ENCODE data around the gene TNC.

The TNC gene

DNA sequence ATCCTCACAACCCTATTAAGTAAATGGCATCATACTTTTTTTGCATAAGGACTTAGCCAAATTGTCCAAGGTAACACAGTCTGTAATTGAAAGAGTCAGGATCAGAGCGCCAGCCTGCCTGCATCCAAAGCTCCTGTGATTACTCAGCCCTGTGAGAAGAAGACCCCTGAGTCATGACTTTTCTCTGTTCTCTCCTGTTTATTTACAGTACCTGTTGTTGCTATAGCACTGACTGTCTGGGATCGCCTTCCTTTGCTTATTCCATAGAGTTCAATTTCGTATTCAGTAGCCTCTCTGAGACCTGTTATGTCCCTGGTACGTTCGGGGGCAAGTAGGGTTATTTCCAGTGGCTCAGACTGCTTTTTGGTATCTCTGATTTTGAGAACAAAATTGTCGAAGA, 71.8 kb downstream of the TNC start:
- no peak for DNase-seq (ENCODE audit: low spot score)

DNA sequence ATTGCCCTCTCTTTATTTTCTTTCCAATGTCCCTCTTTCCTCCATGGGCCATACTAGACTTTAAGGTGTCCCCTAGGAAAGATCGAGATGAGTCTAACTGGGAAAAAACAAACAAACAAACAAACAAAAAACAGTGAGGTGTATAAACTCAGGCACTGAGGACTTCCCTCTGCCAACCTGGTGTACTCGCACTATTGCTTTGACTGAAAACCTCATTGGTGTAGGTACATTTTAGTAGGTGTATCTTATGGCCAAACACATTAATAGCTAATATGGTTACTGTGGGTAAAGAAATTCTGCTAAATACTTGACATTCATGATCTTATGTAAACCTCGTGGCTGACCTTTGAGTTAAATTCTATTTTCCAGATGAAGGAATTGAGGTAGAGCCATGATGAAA, 74.3 kb downstream of the TNC start:
- DNase-seq (ENCODE audit: low spot score), result no peak

DNA sequence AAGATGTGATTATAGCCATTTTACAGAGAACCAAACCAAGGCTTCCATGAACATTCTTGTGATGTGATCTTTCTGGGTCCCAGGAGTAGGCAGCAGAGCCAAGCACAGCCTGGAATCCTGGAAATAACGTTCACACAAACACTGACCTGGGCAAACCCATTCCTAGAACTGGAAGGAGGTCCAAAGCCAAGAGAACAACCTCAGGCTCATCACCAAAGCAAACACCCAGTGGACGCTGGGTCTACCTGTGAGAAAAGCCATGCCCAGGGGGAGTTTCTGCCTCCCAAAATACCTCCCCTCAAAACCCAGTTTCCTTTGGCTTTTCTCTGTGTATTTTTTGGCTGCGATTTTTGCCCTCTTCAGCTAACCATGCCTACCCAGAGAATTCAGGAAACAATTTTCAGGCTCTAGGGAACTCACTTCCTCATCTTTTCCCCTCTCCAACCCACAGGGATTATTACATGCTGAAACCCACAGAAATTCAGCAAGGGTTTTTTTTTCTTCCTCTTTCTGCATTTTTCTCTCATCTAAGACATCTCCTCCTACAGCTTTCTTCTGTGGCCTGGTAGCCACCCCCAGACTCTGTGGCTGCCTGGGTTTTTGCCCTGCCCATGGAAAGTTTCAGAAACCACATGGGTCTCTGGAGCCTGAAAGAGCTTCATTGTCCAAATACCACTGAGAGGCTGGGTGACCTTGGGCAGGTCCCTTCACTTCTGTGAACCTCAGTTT, 75.0 kb downstream of the TNC start:
- no peak for DNase-seq (ENCODE audit: low spot score)

DNA sequence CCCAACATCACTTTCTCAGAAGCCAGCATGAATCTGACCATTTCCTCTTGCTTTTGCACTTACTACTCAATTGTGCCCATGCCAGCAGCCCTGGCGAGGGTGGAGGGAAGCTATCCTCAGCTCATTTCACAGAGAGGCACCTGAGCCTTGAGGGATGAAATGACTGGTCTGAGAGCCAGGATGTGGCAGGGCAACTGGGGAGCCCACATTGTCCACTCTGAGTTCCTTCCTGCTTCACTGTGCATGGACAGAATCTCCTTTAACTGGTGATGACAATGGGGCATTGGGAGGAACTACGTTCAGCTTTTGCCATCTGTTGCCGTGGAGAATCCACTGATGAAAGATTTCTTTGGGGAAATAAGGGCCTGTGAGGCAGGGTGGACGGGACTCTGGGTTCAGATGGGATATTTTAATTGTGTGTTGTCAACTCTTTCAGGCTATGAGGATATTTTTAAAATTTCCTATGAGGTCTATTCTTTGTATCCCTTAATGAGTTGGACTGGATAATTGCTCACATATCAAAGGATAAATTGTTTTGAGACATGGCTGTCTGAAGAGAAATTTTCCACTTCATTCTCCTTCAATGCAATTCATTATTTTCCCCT, 78.3 kb downstream of the TNC start:
- no peak for DNase-seq (ENCODE audit: low spot score)

DNA sequence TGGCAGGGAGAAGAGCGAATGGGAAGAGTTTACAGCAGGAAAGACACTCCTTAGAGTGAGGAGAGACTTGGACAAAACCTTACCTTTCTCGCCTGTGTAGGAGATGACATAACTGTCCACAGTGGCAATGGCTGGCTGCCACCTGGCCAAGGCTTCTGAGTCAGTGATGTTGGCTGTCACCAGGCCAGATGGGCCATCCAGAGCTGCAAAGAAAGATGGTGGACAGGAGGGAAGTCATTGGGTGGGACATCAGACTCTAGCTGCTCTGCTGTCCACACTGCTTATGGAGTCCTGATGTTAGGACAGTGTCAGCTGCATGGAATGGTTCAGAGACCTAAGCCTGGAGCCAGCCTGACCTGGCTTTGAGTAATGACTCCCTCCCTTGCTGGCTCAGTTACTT, 79.8 kb downstream of the TNC start:
- no peak for DNase-seq (ENCODE audit: low spot score)

DNA sequence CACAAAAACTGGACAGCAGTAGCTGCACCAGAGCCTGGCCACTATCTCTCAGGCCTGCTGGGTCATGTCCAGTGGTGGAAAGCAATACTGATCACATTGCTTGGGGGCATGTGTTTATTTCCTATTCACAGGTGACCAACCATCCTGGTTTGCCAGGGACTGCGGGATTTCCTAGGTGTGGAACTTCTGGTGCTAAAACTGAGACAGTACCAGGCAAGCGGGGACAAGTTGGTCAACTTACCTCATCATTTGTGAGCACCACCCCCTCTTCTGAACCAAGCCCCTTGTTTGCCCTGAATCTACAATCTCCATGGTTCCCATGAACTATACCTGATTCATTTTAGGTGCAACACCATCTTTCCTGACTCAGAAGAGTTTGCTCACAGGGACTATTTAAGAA, 81.3 kb downstream of the TNC start:
- no peak for DNase-seq (ENCODE audit: low spot score)

DNA sequence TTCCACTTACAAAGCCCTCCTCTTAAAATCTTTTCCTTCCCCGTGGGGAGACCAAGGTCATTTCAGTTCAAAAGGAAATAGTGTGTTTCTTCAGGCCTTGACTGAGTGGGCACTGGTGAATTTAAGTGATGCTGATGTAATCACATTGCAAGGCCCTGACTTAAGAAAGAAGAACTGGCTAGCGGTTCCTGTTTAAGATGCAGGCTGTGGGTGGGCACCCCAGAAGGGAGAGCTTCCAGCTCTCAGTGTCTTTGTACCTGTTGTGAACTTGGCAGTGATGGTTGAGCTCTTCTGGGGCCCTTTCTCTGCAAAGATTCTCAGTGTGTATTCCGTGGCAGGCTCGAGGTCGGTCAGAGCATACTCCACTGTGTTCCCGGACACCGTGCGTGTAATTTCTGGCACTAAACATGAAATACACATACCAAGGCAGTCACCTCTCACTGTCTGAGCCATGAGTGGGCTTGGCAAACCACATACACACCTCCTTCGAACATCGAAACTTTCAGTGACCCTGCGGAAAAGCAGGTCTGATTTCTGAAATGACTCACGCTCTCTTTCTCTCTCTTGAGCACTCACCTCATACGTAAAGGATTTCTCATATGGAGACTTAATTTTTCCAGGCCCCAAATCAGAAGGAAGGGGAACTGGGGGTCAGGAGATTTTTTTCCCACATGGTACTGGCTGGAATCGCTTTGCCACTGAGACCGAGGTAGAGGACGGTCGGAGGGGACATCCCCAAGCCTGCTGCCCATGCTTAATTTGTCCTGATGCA, 81.9 kb downstream of the TNC start:
- no peak for DNase-seq (ENCODE audit: low spot score)

DNA sequence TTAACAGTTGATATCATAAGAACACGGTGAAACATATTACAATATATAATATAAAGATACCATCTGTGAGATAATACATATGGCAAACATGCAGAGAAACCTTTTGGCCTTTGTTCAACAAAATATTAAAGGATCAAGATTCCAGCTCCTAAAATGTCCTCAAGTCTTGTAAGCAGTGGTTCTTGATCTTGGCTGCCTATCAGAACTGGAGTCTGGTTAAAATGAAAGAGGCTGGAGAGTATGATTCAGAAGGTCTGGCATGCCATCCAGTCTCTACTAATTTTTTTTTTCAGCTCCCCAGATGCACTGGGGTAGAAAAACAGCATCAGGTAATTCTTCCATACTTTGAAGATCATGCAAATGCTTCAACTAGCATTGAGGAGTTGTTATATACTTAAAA, 83.2 kb downstream of the TNC start:
- no peak for DNase-seq (ENCODE audit: low spot score)

DNA sequence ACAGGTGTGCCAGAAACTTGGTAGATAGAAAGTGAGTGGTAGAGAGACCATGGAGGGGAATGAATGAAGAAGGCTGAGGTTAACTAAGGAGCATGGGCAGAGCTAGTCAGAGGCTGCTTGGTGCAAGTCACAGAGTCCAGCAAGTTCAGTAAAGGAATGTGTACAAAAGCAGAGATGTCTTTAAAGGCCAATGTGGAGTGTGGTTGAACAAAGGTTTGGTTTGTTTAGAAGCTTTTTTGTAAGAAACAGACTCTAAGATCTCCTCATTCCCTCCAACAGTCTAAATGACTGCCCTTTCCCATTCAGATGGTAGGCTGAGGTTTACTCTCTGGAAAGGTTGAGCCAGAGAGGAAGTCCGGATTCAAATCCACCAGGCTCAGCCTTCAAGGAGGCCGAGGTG, 84.2 kb downstream of the TNC start:
- DNase-seq (ENCODE audit: low spot score), result no peak

DNA sequence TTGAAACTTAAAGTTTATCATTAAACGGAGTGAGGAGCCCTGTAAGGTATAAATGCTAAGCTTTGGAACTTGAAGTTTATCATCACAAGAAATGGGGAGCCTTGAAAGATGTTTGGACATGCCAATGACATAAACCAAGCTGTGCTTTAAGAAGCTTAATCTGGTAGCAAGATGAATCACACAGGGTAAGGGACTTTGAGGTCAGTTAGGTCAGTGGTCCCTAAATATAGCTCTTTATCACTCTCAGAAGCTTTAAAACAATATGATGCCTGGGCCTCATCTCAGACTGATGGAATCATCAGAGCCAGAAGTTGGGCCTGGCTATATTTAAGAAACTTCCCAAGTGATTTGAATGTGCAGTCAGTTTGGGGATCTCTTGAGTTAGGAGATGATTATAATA, 85.7 kb downstream of the TNC start:
- DNase-seq (ENCODE audit: low spot score), result no peak

DNA sequence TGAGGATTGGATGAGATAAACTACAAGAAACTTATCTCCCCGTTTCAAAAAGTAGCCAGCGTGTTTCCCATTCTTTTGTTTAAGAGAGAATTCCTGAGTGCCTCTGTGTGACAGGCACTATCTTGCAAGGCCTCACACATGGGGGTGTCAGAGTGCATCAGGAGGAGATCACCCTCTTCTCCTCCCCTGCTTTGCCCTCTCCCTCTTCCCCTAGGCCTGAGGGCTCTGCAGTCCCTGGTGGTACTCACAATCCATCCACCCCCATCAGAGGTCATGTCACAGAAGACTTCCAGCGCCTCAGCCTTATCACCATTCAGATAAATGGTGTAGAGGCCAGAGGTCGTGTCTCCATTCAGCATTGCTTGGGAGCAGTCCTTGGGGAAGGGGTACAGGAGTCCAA, 88.0 kb downstream of the TNC start:
- no peak for DNase-seq (ENCODE audit: low spot score)

DNA sequence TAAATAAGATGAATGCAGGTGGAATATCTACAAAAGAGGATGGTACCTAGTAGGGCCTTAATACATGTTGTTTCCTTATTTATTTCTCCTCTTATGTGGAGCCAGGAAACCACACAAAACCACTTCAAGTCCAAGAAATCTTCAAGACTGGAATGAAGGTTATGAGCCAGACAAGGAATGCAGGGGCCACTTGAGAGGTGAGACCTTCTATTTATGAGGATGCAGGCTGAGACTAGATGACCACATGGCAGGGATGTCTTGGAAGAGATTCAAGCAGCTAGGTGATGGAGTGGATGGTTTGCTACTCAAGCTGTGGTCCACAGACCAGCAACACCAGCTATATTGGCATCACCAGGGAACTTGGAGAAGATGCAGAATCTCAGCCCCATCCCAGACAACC, 92.2 kb downstream of the TNC start:
- DNase-seq (ENCODE audit: low spot score), result no peak

DNA sequence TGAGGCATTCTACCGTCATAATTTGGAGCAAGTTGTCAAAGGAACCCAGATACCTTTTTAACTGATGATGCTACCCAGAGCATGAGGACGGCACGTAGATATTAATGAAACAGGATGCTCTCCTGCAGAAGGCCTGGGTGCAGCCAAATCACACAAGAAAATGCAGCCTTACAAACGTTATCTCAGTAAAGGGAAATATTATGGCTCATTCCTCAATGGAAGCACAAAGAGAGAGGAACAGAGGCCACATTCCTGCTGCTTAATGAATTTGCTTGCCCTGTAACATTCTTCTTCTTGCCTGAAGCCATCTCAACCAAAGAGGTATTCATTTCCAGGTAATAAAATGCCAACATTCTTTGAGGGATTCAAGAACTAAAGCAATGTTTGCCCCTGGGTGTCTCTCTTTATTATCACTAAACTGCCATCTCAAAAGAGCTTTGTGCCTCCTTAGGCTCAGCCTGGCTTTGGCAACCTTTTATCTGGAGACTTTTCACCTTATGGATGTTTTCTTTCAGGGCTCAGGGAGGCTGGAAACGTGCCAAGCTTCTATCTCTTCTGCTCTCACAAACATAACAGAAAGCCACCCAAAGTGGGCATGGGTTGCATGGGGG, 92.9 kb downstream of the TNC start:
- DNase-seq (ENCODE audit: low spot score), result no peak

DNA sequence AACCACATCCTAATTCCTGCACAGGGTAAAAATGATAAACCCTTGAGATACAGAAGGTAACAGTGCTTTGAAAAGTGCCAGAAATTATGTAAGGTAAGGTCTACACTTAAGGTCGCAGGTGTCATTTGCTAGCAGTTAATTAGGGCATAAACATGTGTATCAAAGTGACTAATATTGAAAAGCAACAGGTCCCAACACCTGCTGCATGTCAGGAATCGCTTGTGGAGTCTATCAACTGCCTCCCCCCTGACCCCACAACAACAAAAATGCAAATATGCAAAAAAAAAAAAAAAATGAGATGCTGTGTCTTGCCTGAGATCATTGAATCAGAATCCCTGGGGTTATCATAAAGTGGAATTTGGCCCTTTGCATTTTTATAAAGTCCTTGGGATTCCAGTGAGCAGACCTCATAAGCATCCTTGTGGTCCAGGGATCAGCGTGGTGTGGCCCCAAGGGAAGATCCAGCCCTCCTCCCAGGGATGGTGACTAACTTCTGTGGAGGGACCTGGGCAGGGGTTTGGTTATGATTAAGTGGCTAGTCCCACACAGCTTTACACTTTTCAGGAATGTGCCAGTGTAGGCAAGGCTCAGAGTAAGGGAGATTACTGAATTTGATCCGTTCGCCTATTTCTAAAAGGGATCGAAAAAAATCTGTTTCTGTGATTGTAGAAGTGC, 95.1 kb downstream of the TNC start:
- DNase-seq (ENCODE audit: low spot score), result no peak

DNA sequence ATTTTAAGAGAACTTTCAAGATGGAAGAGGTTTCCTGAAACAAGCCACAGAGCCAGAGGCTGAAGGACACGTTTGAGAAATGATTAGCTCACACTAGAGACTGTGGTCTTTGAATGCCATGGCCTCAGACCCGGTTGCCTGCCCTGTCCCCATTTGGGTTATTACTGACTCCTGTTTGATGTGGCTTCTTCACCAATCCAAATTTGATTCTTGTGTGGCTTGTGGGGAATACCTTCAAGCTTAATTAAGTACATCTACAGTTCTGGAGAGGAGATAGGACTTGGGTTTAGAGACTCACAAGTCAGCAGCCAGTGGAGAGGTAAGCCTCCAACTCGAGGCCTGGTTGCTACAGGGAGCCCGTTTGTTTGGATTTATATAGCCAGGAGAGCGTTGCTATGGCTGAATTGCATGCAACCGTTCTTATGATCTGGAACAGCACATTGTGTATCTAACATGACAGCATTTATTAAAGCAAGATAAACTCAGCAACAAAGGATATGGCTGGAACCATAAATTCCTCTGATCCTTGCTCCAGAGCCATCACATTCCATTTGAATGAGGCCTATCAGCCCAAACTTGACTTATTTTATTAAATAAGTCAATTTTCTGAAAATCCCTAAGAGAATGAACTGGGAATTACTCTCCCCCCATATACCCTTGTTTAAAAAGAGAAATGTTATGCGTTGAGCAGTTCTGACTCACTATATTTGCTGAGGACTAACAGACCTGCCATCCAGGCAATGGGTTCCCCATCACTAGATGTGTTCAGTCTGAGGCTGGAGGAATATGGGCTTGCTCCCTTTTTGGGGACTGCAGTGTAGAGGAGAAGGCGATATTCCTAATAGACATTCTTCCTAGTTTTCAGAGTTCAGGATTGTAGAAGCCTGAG, 99.2 kb downstream of the TNC start:
- DNase-seq (ENCODE audit: low spot score), result no peak

DNA sequence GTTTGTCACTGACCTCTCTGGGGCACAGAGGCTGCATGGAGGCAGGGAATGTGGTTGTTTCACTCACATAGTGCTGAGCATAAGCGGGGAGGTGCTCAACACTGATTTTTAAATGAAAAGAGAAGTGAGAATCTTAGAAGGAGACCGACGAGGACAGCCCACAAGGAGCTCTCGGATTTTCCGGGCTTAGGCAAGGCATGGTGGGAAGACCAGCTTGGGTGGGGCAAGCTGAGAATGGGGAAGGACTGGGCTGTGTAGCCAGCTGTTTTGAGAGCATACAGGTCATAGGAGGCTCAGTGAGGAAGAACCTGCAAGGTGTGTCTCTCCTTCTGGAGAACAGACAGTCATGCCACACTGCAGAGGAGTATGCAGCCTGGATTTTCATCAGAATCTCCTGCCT, 101.6 kb downstream of the TNC start:
- no peak for DNase-seq (ENCODE audit: low spot score)

DNA sequence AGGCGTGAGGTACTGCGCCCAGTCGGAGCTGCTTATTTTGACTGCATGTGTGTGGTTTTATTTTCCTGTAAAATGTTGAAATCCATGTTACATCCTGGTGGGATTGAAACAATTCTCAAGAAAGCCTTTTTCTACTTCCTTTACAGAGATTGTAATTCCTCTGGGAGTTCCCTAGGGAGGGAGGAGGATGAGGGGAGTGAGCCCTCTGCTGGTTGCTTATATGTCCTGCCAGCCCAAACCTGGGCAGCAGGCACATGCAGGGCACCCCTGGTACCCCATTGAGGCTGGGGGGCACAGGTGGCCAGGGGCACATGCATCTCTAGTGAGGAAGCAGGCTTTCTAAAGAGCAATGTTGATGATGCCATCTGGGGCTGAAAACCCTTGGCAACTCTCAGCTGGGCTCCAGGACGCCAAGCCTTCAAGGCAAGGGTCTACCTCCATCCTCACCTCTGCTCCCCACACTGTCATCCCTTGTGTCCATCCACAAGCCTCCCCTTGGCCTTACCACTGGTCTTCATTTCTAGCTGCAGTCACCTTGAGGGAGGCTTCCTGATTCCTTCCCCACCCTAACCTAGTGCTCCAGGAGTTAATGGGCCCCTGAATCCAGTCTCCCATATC, 102.8 kb downstream of the TNC start:
- DNase-seq (ENCODE audit: low spot score), result no peak

DNA sequence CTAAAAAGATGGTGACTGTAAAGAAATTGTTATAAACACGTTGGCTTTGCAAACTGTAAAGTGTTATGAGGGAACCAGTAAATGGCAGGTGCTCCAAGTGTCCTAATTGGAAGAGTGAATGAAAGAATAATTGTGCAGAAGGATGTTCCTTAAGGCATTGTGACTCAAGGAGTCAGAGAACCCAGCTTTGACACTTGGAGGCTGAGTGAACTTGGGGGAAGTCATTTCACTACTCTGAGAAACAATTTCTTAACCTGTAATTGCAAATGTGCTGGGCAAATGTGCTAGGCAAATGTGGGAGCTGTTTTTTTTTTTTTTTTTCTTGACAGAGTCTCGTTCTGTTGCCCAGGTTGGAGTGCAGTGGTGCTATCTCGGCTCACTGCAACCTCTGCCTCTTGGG, 103.5 kb downstream of the TNC start:
- DNase-seq (ENCODE audit: low spot score), result no peak

DNA sequence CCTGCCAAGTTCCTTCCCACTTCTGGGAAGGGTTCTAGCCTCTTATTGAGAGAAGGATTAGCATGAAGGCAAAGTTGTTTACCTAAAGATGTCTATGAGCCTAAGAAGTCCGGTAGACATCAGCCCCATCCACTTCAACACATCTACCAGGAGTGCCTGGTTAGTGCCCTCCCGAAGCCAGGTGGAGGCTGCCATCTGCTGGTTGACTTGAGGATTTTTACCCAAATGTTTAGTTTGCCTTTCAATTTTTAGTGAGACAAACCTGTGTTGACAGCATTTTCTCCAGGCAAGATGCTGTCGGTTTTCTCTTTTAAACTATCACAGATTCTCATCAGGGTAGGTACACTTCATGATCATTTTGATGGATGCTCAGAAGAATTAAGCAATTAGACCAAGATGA, 104.0 kb downstream of the TNC start:
- DNase-seq (ENCODE audit: low spot score), result peak; percentile 67

DNA sequence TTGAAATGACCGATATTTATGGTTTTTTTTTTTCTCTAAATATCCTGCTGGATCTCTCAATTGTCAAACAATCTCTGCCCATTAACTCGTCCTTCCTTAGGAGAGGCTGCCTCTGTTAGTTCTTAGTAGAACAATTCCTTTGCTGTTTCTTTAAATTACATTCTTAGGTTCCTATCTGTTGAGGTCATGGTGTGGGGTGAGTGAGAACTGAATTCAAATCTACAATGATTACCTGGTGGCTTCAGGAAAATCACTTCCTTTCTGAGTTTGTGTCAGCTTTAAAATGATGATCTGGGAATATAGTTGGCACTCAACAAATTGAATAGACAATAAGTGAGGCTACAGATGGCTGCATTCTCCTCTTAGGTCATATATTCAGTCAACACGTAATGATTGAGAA, 105.5 kb downstream of the TNC start:
- no peak for DNase-seq (ENCODE audit: low spot score)

DNA sequence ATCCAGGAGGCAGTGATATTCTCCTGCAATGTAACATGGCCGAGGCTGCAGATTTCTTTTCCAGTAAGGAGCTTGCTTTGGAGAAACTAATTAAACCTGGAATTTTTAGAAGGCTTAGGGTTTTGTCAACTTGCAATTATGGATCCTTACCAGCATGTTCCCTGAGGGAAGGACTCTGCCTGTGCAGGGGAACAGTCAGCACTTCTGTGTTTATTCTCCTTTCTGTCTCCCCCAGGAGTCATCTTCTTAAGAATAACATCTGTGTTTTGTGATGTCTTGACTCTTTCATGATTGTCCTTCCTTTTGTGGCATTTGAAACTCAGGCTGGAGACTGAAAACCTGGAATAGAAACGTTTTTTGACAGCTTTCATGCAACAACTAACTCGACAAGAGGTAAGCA, 107.1 kb downstream of the TNC start:
- no peak for DNase-seq (ENCODE audit: low spot score)
